Subcutaneous adipose tissue (tissue), 4 donors: Measurements from ENCODE around the gene ARMC6. TPM values are rescaled to one million over a fixed set of nuclear protein-coding genes. Genes with fewer than 3 reads are reported as not detected.

Experiments used
- total RNA-seq, 4 donors: library from RNA; depleted of rRNA; stranded (reverse); fragments of >200 nt; gene quantifications; one replicate each; pipeline ENCODE4 v1.1.0, GENCODE V29; 2016
- TF ChIP-seq, protein P1 (sequence below): fragments of 450-650 bp; IDR thresholded peaks from one replicate; pipeline ENCODE4 v1.5.1; 2016; ENCODE audit warnings: low read depth, mild to moderate bottlenecking, control low read depth, antibody characterized with exemption, moderate library complexity

ARMC6 gene
- total RNA-seq, 4 donors from 2014 or later, result 12.6 to 28.2 (median 18.6) TPM

DNA sequence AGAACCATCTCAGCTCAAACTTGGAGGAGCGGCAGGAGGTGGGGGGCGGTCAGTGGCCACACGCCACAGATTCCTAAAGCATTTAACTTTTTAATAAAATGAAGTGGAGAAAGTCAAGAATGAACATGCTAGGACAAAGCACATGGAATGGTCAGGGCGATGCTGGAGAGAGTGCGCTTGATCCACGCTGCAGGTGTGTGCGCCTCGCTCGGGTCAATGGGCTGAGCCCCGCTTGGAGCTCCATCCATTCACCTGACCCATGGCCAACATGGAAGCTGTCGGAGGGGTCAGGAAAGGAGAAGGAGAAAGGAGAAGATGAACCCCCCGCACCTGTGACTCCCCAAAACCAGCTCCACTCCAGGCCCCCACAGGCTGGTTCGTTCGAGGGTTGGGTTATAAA, 41.9 kb upstream of the ARMC6 start:
- TF ChIP-seq, protein P1, sequence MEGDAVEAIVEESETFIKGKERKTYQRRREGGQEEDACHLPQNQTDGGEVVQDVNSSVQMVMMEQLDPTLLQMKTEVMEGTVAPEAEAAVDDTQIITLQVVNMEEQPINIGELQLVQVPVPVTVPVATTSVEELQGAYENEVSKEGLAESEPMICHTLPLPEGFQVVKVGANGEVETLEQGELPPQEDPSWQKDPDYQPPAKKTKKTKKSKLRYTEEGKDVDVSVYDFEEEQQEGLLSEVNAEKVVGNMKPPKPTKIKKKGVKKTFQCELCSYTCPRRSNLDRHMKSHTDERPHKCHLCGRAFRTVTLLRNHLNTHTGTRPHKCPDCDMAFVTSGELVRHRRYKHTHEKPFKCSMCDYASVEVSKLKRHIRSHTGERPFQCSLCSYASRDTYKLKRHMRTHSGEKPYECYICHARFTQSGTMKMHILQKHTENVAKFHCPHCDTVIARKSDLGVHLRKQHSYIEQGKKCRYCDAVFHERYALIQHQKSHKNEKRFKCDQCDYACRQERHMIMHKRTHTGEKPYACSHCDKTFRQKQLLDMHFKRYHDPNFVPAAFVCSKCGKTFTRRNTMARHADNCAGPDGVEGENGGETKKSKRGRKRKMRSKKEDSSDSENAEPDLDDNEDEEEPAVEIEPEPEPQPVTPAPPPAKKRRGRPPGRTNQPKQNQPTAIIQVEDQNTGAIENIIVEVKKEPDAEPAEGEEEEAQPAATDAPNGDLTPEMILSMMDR, result no peak

DNA sequence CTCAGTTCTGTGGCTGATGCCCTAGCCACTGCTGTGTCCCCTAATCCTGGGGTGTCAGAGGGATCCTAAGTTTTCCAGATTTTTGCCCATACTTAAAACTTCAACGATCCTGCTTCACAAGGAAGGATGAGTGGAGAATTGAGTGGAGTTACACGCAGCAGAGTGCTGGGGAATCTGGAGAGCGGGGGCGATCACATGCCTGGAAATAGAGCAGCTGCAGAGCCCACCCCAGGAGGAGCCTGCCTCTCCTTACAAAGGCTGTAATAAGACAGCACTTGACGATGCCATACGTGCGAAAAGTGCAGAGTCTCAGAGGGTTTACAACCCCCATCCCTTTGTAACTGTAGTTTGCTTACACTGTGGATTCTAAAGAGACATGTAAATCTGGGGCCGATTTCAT, 40.7 kb upstream of the ARMC6 start:
- TF ChIP-seq, protein P1, result no peak

DNA sequence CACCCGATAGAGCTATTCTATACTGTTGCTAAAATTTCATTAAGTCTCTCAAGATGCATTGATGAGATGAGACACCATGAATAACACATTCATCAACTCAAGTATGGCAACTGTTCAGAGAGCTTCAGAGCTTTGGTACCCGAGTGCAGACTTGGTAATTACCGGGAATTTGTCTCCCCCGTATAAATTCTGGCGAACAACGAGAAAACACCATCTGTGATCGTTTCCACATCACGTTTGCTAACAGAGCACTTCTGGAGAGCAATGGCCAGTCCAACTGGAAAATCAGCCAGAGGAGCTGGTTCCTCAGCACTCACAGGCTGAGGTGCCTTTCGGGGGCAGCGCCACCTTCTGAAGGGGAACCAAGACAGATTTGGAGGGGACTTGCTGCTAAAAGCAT, 40.3 kb upstream of the ARMC6 start:
- TF ChIP-seq, protein P1, result no peak

DNA sequence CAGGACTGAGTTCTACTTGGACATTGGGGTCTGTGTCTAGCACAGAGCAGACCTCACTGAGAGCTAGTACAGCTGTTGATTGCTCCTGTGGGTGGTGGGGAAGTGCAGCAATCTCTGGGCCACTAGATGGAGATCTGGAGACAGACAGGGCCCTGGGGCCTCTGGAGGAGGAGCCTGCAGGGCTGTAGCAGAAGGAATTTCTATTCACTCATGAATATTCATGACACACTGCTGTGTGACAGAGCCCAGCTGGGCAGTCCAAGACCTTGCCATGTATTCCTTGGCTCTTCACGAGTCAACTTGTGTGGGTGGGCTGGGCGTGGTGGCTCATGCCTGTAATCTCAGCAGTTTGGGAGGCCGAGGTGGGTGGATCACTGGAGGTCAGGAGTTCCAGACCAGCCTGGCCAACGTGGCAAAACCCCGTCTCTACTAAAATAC, 37.6 kb upstream of the ARMC6 start:
- TF ChIP-seq, protein P1, result no peak

DNA sequence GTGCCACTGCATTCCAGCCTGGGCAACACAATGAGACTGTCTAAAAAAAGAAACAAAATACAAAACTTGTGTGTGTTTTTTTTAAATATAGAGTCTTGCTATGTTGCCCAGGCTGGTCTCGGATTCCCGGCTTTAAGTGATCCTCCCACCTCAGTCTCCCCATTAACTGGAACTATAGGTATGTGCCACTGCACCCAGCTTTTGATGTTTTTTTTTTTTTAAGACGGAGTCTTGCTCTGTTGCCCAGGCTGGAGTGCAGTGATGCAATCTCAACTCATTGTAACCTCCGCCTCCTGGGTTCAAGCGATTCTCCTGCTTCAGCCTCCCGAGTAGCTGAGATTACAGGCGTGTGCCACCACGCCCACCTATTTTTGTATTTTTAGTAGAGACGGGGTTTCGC, 37.1 kb upstream of the ARMC6 start:
- TF ChIP-seq, protein P1, result no peak

DNA sequence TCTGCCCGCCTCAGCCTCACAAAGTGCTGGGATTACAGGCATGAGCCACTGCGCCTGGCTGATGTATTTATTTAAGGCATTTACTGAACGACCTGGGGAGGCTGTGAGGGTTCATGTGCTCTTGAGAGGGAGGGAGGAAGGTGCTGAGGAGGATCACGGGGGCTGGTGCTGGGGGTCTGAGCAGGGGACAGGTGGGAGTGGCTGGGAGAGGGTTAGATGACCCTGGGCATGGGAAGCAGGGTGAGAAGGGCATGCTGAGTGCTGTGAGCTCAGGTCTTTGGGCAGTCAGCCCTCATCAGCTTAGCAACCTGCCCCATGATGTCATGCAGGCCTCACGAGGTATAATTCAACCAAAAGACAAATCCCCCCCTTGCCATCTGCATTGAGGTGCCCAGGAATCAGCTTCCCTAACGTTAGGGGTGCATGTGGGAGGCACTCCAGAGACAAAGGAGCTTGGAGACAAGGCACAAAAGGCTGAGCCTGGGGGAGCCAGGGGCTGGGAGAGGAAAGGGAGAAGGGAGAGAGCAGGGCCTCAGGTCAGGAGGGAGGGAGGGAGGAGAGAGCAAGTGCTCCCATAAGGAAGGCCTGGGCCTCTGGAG, 36.5 kb upstream of the ARMC6 start:
- TF ChIP-seq, protein P1, result no peak

DNA sequence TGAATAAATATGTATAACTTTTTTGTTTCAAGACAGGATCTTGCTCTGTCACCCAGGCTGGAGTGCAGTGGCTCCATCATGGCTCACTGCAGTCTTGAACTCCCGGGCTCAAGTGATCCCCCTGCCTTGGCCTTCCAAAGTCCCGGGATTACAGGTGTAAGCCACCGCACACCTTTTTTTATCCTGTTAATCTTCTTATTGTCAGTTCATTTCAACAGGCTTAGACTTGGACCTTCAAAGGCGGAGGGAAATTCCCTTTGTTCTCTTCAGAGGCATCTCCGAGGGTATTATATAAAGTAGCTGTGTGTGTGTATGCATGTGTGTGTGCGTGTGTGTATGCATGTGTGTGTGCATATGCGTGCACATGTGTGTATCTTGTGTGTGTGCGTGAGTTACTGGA, 35.1 kb upstream of the ARMC6 start:
- TF ChIP-seq, protein P1, result no peak
